H9 (cell line): ENCODE results near the gene SDHAF4. TPM values are rescaled to one million over a fixed set of nuclear protein-coding genes. Genes with fewer than 3 reads are reported as not detected.

Source experiments
- DNase-seq: peaks from one replicate; pipeline ENCODE4 v3.0.0-alpha.2; 2017
- H2AFZ ChIP-seq: one replicate; pipeline ENCODE4 v1.6.1; 2013; ENCODE audit warnings: mild to moderate bottlenecking, low read length, control low read depth, moderate library complexity
- H2AK5ac ChIP-seq: 2 replicates; pipeline ENCODE4 v1.6.1; 2013; ENCODE audit warnings: low read length, control low read depth, mixed read lengths; ENCODE audit not compliant: insufficient read length
- H2BK120ac ChIP-seq: one replicate; pipeline ENCODE4 v1.6.1; 2013; ENCODE audit warnings: low read depth, mild to moderate bottlenecking, low read length, control low read depth, inconsistent platforms; ENCODE audit not compliant: poor library complexity, severe bottlenecking
- H2BK12ac ChIP-seq: 2 replicates; pipeline ENCODE4 v1.6.1; 2013; ENCODE audit warnings: low read length, control low read depth, mixed read lengths, low read depth; ENCODE audit not compliant: insufficient read length
- H2BK15ac ChIP-seq: 2 replicates; pipeline ENCODE4 v1.6.1; 2013; ENCODE audit warnings: low read depth, low read length, control low read depth
- H2BK20ac ChIP-seq: one replicate; pipeline ENCODE4 v1.6.1; 2013; ENCODE audit warnings: low read depth, mild to moderate bottlenecking, low read length, control low read depth, inconsistent platforms; ENCODE audit not compliant: poor library complexity, severe bottlenecking
- H2BK5ac ChIP-seq: 2 replicates; pipeline ENCODE4 v1.6.1; 2013; ENCODE audit warnings: low read length, control low read depth, mixed read lengths; ENCODE audit not compliant: insufficient read length
- H3K14ac ChIP-seq: 2 replicates; pipeline ENCODE4 v1.6.1; 2013; ENCODE audit warnings: low read length, control low read depth; ENCODE audit not compliant: insufficient read depth
- H3K18ac ChIP-seq: 2 replicates; pipeline ENCODE4 v1.6.1; 2013; ENCODE audit warnings: low read depth, mild to moderate bottlenecking, mixed read lengths, low read length, control low read depth; ENCODE audit not compliant: insufficient read length
- H3K23ac ChIP-seq: 2 replicates; pipeline ENCODE4 v1.6.1; 2013; ENCODE audit warnings: low read length, control low read depth, mixed read lengths, low read depth; ENCODE audit not compliant: insufficient read length
- H3K23me2 ChIP-seq: 2 replicates; pipeline ENCODE4 v1.6.1; 2013; ENCODE audit warnings: low read depth, mild to moderate bottlenecking, mixed read lengths, low read length, control low read depth; ENCODE audit not compliant: insufficient read length, poor library complexity, severe bottlenecking
- H3K27ac ChIP-seq: 2 replicates; pipeline ENCODE4 v1.5.1; 2013; ENCODE audit warnings: low read length, control low read depth, mixed read lengths, low read depth; ENCODE audit not compliant: insufficient read length
- H3K27me3 ChIP-seq: 2 replicates; pipeline ENCODE4 v1.6.1; 2013; ENCODE audit warnings: low read length, control low read depth, inconsistent platforms; ENCODE audit not compliant: insufficient read depth
- H3K4ac ChIP-seq: 2 replicates; pipeline ENCODE4 v1.6.1; 2013; ENCODE audit warnings: low read depth, mild to moderate bottlenecking, control low read depth, inconsistent platforms, low read length, moderate library complexity
- H3K4me1 ChIP-seq: 2 replicates; pipeline ENCODE4 v1.6.1; 2013; ENCODE audit warnings: low read length, control low read depth, inconsistent platforms; ENCODE audit not compliant: insufficient read depth
- H3K4me2 ChIP-seq: 2 replicates; pipeline ENCODE4 v1.6.1; 2013; ENCODE audit warnings: low read length, control low read depth, mixed read lengths; ENCODE audit not compliant: insufficient read length, insufficient read depth
- H3K56ac ChIP-seq: 2 replicates; pipeline ENCODE4 v1.6.1; 2013; ENCODE audit warnings: low read depth, mild to moderate bottlenecking, mixed read lengths, low read length, control low read depth; ENCODE audit not compliant: insufficient read length
- H3K79me1 ChIP-seq: 2 replicates; pipeline ENCODE4 v1.6.1; 2013; ENCODE audit warnings: low read depth, mild to moderate bottlenecking, moderate library complexity, low read length, control low read depth, inconsistent platforms; ENCODE audit not compliant: insufficient read depth, poor library complexity, severe bottlenecking
- H3K79me2 ChIP-seq: 2 replicates; pipeline ENCODE4 v1.6.1; 2013; ENCODE audit warnings: low read length, control low read depth, inconsistent platforms; ENCODE audit not compliant: insufficient read depth
- H3K9ac ChIP-seq: 2 replicates; pipeline ENCODE4 v1.6.1; 2013; ENCODE audit warnings: low read length, control low read depth, mixed read lengths; ENCODE audit not compliant: insufficient read length; ENCODE audit errors: extremely low read depth
- H3K9me3 ChIP-seq: one replicate; pipeline ENCODE4 v1.6.1; 2013; ENCODE audit warnings: low read depth, low read length, inconsistent platforms; ENCODE audit not compliant: control insufficient read depth
- H3T11ph ChIP-seq: one replicate; pipeline ENCODE4 v1.6.1; 2013; ENCODE audit warnings: mild to moderate bottlenecking, low read length, control low read depth, inconsistent platforms
- H4K20me1 ChIP-seq: one replicate; pipeline ENCODE4 v1.6.1; 2013; ENCODE audit not compliant: control insufficient read depth, insufficient read length, insufficient read depth
- H4K5ac ChIP-seq: 2 replicates; pipeline ENCODE4 v1.6.1; 2013; ENCODE audit warnings: low read depth, mild to moderate bottlenecking, mixed read lengths, low read length, control low read depth; ENCODE audit not compliant: insufficient read length
- H4K8ac ChIP-seq: replicated peaks from 2 replicates; pipeline ENCODE4 v1.6.1; 2013; ENCODE audit warnings: low read length, control low read depth, mixed read lengths, low read depth; ENCODE audit not compliant: insufficient read length
- H4K91ac ChIP-seq: 2 replicates; pipeline ENCODE4 v1.6.1; 2013; ENCODE audit warnings: low read depth, mild to moderate bottlenecking, moderate library complexity, mixed read lengths, low read length, control low read depth; ENCODE audit not compliant: insufficient read length
- H3K27ac Mint-ChIP-seq, 3 experiments: 2 replicates in 2 of 3; 3 replicates in 1 of 3; pipeline ENCODE4 v1.8.0; 2020 to 2021; ENCODE audit warnings: mixed read lengths in 3 of 3, mild to moderate bottlenecking in 1 of 3, moderate library complexity in 1 of 3
- H3K27me3 Mint-ChIP-seq: 2 replicates; pipeline ENCODE4 v1.8.0; 2021; ENCODE audit warnings: low read depth, mild to moderate bottlenecking, moderate library complexity, mixed read lengths
- H3K36me3 Mint-ChIP-seq, 3 experiments: 2 replicates in 2 of 3; 3 replicates in 1 of 3; pipeline ENCODE4 v1.8.0; 2020 to 2021; ENCODE audit warnings: low read depth in 3 of 3, mixed read lengths in 3 of 3; ENCODE audit not compliant: insufficient read depth in 1 of 3
- H3K4me1 Mint-ChIP-seq, 2 experiments: 2 replicates each; pipeline ENCODE4 v1.8.0; 2020; ENCODE audit warnings: mixed read lengths in 2 of 2
- H3K4me3 Mint-ChIP-seq, 2 experiments: 2 replicates in 1 of 2; 3 replicates in 1 of 2; pipeline ENCODE4 v1.8.0; 2020 to 2021; ENCODE audit warnings: mild to moderate bottlenecking in 2 of 2, mixed read lengths in 2 of 2, moderate library complexity in 1 of 2
- H3K9me3 Mint-ChIP-seq, 2 experiments: 2 replicates in 1 of 2; 3 replicates in 1 of 2; pipeline ENCODE4 v1.8.0; 2020; ENCODE audit warnings: mild to moderate bottlenecking in 2 of 2, mixed read lengths in 2 of 2, moderate library complexity in 1 of 2
- CTCF ChIP-seq: fragments of 200-600 bp; sonication (generic); conservative IDR thresholded peaks from 3 replicates; pipeline ENCODE4 v1.8.0; 2021; ENCODE audit warnings: antibody characterized with exemption, mild to moderate bottlenecking
- WGBS: extraction: QIAGEN DNeasy Blood & Tissue Kit; methylation state at CpG from one replicate; pipeline ENCODE4 v1.1.7; 2013; ENCODE audit warnings: missing lambda C conversion rate, low lambda C conversion rate, mixed read lengths; ENCODE audit not compliant: insufficient read length; ENCODE audit errors: extremely low coverage; 5-methylcytosine and 5-hydroxymethylcytosine counted together
- total RNA-seq: library from RNA; stranded (reverse); gene quantifications from 2 replicates; pipeline ENCODE4 v1.2.1, GENCODE V29; 2021

Gene SDHAF4
- total RNA-seq, 1 experiment from 2014 or later: 9.2 TPM

- DNase-seq: no peak
- Mint-ChIP-seq H3K9me3 (no peaks in the 10 kb centered on the region), H3K27me3 (no peaks in the 10 kb centered on the region), H3K4me1 (no peaks in the 10 kb centered on the region), H3K36me3 (peaks cover 0 to 15% (median 7%) of the 10 kb centered on the region in 3 experiments; a peak in 4 of 7 replicates), H3K4me3 (no peak overlapping the region), H3K27ac (no peak overlapping the region)
- no peaks in the 10 kb centered on the region for H3K79me1 ChIP-seq
- no peak overlapping the region for H2BK15ac ChIP-seq
- no peak overlapping the region for H2BK120ac ChIP-seq
- H3K27me3 ChIP-seq: no peaks in the 10 kb centered on the region
- H3K27ac ChIP-seq: no peak overlapping the region
- H4K5ac ChIP-seq: no peak overlapping the region
- no peak overlapping the region for H3K9ac ChIP-seq
- H4K8ac ChIP-seq: no peak overlapping the region
- no peak overlapping the region for H3K23ac ChIP-seq
- no peak overlapping the region for H2AFZ ChIP-seq
- WGBS: no CpG with 5 or more reads among the region's 5 CpGs
- no peak overlapping the region for H4K91ac ChIP-seq
- no peaks in the 10 kb centered on the region for H4K20me1 ChIP-seq
- TF ChIP-seq CTCF: no peak
- H3K4me2 ChIP-seq: no peak overlapping the region
- H3K79me2 ChIP-seq: no peaks in the 10 kb centered on the region
- no peak overlapping the region for H3K18ac ChIP-seq
- H3T11ph ChIP-seq: no peak overlapping the region
- no peak overlapping the region for H3K4ac ChIP-seq
- no peaks in the 10 kb centered on the region for H3K4me1 ChIP-seq
- no peaks in the 10 kb centered on the region for H3K9me3 ChIP-seq
- H2BK12ac ChIP-seq: no peak overlapping the region
- H2BK20ac ChIP-seq: no peak overlapping the region
- no peak overlapping the region for H2AK5ac ChIP-seq
- H3K23me2 ChIP-seq: no peaks in the 10 kb centered on the region
- H3K56ac ChIP-seq: no peak overlapping the region
- H3K14ac ChIP-seq: no peak overlapping the region
- H2BK5ac ChIP-seq: no peak overlapping the region
Measured at GRCh38 chr6:70527071-70527737, 39.5 kb upstream of the SDHAF4 start.
